NCI-H82 treated with DMSO at 0.1 percent for 48 hours (cell line): ENCODE results near the gene ERN1.

Source experiments
- DNase-seq: peaks from one replicate; lab custom pipeline; 2025; ENCODE audit not compliant: unreplicated experiment; lab: John Stamatoyannopoulos, UW

The ERN1 gene

GRCh38 chr17:63993368-63993985 lies 136.5 kb downstream of the ERN1 start:
- DNase-seq, result no peak

GRCh38 chr17:63991611-63992010 lies 138.3 kb downstream of the ERN1 start:
- DNase-seq, result no peak

GRCh38 chr17:63989622-63990345 lies 140.2 kb downstream of the ERN1 start:
- DNase-seq, result no peak
